Uterus (tissue), 4 donors: ENCODE measurements around the gene CNTNAP5. TPM values are rescaled to one million over a fixed set of nuclear protein-coding genes. Genes with fewer than 3 reads are reported as not detected.

Experiments
- DNase-seq, 2 donors: peaks; one replicate each; pipeline ENCODE4 v3.0.0-alpha.2; 2019 to 2020
- H3K27ac ChIP-seq, 2 donors: fragments of 200-600 bp; sonication (generic); 1 replicate in 1 of 2; 2 replicates in 1 of 2; pipeline ENCODE4 v1.5.1; 2016 to 2018
- H3K27me3 ChIP-seq, 2 donors: fragments of 200-600 bp; sonication (generic); one replicate each; pipeline ENCODE4 v1.5.1; 2018 to 2019; ENCODE audit warnings: control low read depth in 1 of 2
- H3K36me3 ChIP-seq, 2 donors: fragments of 200-600 bp; sonication (generic); one replicate each; pipeline ENCODE4 v1.5.1; 2019; ENCODE audit warnings: control low read depth in 1 of 2
- H3K4me1 ChIP-seq, 2 donors: fragments of 200-600 bp; sonication (generic); one replicate each; pipeline ENCODE4 v1.5.1; 2018 to 2019; ENCODE audit warnings: control low read depth in 1 of 2
- H3K4me3 ChIP-seq, 2 donors: fragments of 200-600 bp; sonication (generic); 1 replicate in 1 of 2; 2 replicates in 1 of 2; pipeline ENCODE4 v1.5.1; 2018 to 2019; ENCODE audit warnings: mild to moderate bottlenecking in 1 of 2
- H3K9me3 ChIP-seq, 2 donors: fragments of 200-600 bp; sonication (generic); one replicate each; pipeline ENCODE4 v1.5.1; 2019; ENCODE audit warnings: control low read depth in 1 of 2
- CTCF ChIP-seq, 4 experiments: fragments of 200-600 bp in 2 of 4; fragments of 450-650 bp in 2 of 4; sonication (generic) in 2 of 4; IDR thresholded peaks; one replicate each; pipeline ENCODE4 v1.5.1; 2016 to 2019; ENCODE audit warnings: antibody characterized with exemption in 4 of 4, mild to moderate bottlenecking in 2 of 4, moderate library complexity in 1 of 4
- POLR2A ChIP-seq, 2 donors: fragments of 450-650 bp; IDR thresholded peaks; one replicate each; pipeline ENCODE4 v1.6.1; 2016; ENCODE audit warnings: antibody characterized with exemption in 2 of 2, mild to moderate bottlenecking in 1 of 2, moderate library complexity in 1 of 2
- intact Hi-C: fragments of 100-400 bp; cut with DNase I; formaldehyde crosslinking; loops from one replicate; pipeline ENCODE4 v1.15.1; 2023; ENCODE audit warnings: low total_unique reads
- total RNA-seq, 4 donors: library from RNA; depleted of rRNA in 3 of 4; stranded (reverse); fragments of >200 nt in 3 of 4; gene quantifications; one replicate each; pipeline versions ENCODE4 v1.1.0 to v1.2.4, GENCODE V29; 2014 to 2023
- donor health status: DM: yes; HTN: yes; CAD: no.

CNTNAP5 gene
- total RNA-seq, 4 donors from 2014 or later, result 1.4 TPM; not detected in 3

DNA sequence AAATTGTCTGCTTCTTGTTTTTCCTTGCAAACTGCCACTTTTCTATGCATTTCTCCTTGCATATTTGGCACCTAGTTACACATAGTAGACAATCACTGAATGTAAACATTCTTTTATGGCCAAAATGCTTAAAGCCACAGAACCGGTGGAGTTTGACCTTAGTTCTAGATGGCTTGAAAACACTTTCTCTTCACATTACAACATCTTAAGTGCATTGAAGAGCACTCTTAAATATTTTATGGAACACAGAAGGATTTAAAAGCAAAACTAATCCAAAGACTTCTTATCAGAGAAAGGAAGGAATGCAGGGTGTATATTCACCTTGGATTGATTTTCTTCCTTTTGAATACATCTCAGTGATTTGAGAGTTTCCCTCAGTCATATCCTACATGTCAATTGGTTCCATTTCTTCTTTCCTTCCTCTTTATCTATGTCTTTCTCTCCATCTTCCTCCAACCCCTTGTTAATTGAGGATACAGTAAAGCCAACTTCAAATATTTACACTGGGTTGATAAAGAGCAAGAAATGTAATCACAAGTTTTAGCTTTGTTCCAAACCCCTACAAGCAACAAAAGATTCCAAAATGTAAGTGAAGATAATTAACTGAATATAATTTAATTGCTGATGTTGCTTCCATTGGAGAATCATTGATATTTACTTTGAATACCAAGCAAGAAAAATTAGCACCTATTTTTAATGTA, 548.0 kb downstream of the CNTNAP5 start:
- Histone ChIP-seq H3K9me3 (no peaks in the 10 kb centered on the region), H3K27ac (no peak overlapping the region), H3K36me3 (no peaks in the 10 kb centered on the region), H3K4me1 (no peaks in the 10 kb centered on the region), H3K27me3 (no peaks in the 10 kb centered on the region), H3K4me3 (no peak overlapping the region)
- no peak for DNase-seq
- TF ChIP-seq POLR2A (IDR thresholded peaks at IDR 0.05), result no peak
- no peak for TF ChIP-seq CTCF (IDR thresholded peaks at IDR 0.05)
- intact Hi-C loops, result no loop called here

DNA sequence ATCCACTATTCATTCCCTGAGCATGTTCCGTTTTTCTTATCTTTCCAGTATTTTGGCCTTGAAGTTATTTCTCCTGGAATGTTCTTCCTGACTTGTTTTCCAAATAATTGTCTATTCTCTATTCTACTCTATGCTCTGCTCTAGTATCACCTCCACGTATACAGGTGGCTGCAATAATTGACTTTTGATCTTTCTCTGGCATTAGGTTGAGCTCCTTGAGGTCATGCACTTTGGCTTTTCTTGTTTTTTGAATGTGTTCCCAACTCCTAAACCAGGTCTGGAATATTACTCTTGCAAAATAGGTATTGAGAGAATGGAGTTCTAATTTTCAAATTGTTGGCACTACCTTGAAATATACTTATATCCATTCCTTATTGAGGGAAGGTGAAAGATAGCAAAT, 550.4 kb downstream of the CNTNAP5 start:
- DNase-seq, result no peak
- Histone ChIP-seq H3K9me3 (no peaks in the 10 kb centered on the region), H3K4me3 (no peak overlapping the region), H3K4me1 (no peaks in the 10 kb centered on the region), H3K27me3 (no peaks in the 10 kb centered on the region), H3K36me3 (no peaks in the 10 kb centered on the region), H3K27ac (no peak overlapping the region)
- TF ChIP-seq POLR2A (IDR thresholded peaks at IDR 0.05) (no peak), CTCF (IDR thresholded peaks at IDR 0.05) (no peak)
- intact Hi-C loops, result no loop called here

GRCh38 chr2:124580263-124580662, 555.2 kb downstream of the CNTNAP5 start:
- Histone ChIP-seq H3K27ac (no peak overlapping the region), H3K4me1 (no peaks in the 10 kb centered on the region), H3K36me3 (no peaks in the 10 kb centered on the region), H3K4me3 (no peak overlapping the region), H3K9me3 (no peaks in the 10 kb centered on the region), H3K27me3 (no peaks in the 10 kb centered on the region)
- TF ChIP-seq POLR2A (IDR thresholded peaks at IDR 0.05) (no peak), CTCF (IDR thresholded peaks at IDR 0.05) (no peak)
- intact Hi-C loops, result no loop called here
- DNase-seq, result no peak

DNA sequence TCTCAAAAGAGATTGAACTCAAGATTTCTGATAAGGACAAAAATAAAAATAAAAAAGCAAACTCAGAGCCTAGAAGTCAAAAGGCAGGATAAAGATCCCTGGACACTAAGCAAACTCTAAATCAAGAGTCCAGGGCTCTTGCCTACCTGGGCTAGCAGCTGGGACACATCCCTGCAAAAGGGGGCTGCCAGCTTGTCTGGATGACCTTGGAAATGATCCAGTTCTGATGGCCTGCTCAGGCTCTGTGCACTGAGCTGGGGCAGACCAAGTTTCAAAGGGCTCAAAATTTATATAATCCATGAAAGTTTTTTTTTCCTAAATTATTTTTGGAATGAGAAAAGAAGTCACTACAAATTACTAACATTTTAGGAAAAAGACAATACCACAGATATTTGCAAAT, 557.3 kb downstream of the CNTNAP5 start:
- Histone ChIP-seq H3K36me3 (no peaks in the 10 kb centered on the region), H3K27ac (no peak overlapping the region), H3K27me3 (no peaks in the 10 kb centered on the region), H3K4me1 (no peaks in the 10 kb centered on the region), H3K4me3 (no peak overlapping the region), H3K9me3 (no peaks in the 10 kb centered on the region)
- intact Hi-C loops, result no loop called here
- no peak for DNase-seq
- no peak for TF ChIP-seq POLR2A (IDR thresholded peaks at IDR 0.05)
- no peak for TF ChIP-seq CTCF (IDR thresholded peaks at IDR 0.05)

GRCh38 chr2:124584615-124585014, 559.5 kb downstream of the CNTNAP5 start:
- no peak for DNase-seq
- no peak for TF ChIP-seq CTCF (IDR thresholded peaks at IDR 0.05)
- no peak for TF ChIP-seq POLR2A (IDR thresholded peaks at IDR 0.05)
- H3K27ac ChIP-seq, result no peak overlapping the region
- intact Hi-C loops, result no loop called here
- no peaks in the 10 kb centered on the region for H3K9me3 ChIP-seq
- H3K4me1 ChIP-seq, result no peaks in the 10 kb centered on the region
- no peaks in the 10 kb centered on the region for H3K27me3 ChIP-seq
- no peak overlapping the region for H3K4me3 ChIP-seq
- H3K36me3 ChIP-seq, result no peaks in the 10 kb centered on the region
